COR-L47 (cell line): ENCODE data around the gene BLM.

Experiments
- DNase-seq: peaks from one replicate; lab custom pipeline; 2025; lab: John Stamatoyannopoulos, UW

Gene BLM

DNA sequence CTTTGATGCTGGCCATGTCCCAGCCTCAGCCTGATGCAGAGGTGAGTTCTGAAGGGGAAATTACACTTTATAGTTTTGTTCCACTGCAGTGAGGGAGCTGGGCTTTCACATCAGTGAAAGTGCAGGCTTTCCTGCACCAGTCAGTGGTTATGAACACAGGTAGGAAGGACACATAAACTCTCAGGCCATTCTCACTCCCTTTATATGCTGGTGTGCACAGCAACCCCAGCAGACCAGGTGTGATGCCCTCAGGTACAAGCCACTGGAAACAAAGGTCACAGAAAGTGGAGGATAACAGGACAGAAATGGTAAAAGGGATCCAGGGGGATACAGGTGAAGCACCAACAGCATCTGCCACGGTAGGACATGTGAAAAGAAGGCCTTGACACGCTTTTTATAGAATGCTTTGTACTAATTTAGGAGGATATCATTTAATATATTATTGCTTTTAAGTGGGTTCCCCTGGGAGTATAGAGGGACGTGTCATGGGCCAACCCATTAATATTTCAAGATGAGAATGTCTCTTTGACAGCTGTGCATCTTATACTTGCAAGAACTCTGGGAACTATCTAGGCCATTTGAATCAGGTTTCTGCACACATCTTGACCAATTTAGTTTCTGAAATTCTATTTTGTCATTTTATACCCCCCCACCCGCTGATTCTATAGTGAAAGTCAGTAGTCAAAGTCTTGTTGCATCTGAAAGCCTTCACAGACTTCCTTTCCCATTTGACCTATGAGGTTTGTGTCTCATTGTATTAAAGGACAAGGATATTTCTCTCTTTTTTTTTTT is 25.0 kb upstream of the BLM start:
- no peak for DNase-seq

DNA sequence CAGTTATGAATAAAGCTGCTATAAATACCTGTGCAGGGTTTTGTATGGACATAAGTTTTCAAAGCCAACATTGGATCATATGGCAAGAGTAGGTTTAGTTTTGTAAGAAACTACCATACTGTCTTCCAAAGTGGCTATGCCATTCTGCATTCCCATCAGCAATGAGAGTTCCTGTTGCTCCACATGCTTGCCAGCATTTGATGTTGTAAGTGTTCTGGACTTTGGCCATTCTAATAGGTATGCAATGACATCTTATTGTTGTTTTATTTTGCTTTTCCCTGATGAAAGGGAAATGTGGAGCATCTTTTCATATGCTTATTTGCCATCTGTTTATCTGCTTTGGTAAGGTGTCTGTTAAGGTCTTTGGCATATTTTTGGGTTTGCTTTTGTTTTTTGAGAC is 22.2 kb upstream of the BLM start:
- DNase-seq = no peak

DNA sequence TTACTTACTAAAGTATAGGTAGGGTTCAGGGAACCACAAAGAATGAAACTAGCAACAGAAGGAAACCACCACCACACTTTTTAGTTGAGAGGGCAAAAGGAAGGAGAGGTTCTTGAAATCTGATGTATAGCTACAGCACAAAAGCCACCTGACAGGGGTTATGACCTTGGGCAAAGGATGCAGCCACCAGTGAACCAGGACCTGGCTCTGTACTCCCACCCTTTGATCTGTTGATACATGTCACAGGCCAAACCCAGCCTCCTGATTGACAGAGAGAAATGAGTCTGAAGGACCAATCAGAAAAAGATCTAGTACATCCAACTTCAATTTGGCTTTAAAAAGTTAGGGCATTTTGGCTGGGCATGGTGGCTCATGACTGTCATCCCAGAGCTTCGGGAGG is 20.0 kb upstream of the BLM start:
- DNase-seq = no peak

DNA sequence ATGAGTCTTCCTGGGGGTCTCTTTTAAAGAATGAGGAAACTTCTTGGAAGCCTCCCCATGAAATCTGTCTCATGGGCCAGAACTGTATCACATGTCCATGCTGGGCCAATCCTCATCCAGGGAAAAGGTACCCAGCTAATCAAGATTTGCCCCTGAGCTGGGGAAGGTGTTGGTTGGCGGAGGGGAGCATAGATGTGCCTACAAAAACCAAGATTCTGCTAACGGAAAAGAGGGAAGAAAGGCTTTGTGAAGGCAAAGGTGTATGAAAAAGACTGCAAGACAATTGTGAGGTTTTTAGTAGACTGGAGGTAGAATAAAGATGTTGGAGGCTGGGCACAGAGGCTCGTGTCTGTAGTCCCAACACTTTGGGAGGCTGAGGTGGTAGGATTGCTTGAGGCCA is 18.5 kb upstream of the BLM start:
- DNase-seq = no peak

DNA sequence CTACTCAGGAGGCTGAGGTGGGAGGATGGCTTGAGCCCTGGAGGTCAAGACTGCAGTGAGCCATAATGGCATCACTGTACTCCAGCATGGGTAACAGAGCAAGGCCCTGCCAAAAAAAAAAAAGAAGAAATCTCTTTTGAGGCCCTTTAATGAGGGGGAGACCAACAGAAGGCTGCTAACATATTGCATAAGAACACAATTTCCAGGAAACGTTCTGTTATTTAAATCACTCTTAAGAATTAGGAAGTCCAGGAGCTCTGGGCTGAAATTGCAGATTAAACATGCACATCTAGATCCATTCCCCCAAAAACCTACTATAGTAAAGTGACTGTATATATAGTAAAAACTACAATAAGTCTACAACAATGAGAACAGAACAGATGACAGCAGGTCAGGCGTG is 16.1 kb upstream of the BLM start:
- DNase-seq = no peak

DNA sequence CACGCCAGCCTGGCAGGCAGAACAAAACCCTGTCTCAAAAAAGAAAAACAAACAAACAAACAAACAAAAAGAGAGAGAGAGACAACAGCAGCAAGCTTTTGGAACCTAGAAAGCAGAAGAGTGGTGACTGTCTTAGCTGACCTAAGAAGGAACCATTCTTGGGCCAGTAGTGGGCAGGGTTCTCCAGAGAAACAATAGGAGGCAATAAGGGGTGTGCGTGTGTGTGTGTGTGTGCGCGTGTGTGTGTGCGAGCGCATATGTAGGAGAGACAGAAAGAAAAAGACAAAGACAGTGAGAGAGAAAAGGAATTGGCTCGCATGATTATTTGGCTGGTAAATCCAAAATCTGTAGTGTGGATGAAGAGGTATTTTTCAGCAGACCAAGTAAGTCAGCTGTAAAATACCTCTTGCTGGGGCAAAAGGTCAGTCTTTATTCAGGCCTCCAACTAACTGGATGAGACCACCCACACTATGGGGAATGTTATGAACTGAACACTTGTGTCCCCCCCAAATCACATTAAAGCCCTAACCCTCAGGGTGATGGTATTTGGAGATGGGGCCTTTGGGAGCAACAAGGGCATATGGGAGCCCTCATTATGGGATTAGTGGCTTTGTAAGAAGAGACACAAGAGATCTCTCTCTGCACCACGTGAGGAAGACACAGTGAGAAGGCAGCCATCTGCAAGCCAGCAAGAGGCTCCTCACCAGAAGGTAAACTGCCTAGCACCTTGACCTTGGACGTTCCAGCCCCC is 15.1 kb upstream of the BLM start:
- no peak for DNase-seq

DNA sequence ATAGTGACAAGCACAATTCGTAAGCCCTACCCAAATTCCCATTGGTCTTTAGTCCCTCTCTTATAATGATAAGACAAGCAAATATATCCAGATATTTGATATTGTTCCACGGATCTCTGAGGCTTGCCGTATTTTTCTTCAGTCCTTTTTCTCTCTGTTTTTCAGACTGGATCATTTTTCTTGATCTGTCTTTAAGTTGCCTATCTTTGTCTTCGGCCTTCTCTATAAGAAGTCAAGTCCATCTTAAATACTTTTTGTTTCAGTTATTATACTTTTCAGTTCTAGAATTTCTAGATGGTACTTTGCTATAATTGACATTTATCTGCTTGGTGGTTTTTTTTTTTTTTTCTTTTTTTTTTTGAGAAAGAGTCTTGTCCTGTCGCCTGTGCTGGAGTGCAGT is 13.7 kb upstream of the BLM start:
- no peak for DNase-seq

DNA sequence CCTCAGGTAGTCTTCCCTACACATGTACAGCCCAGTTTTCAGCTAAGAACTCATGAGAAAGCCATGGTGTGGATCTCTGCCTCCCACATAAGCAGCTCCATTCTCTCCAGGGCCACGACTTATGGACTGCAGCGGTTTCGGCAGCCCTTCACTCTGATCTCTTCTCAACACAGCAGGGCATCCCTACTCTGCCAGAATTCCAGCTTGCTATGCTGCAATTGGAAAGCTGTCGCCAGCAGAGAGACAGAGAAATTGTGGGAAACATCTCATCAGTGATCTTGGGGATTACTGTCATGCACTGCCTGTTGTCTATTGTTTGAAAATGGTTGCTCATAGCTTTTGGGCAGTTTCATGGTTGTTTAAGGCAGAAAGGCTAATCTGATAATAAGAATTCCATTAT is 11.9 kb upstream of the BLM start:
- no peak for DNase-seq

DNA sequence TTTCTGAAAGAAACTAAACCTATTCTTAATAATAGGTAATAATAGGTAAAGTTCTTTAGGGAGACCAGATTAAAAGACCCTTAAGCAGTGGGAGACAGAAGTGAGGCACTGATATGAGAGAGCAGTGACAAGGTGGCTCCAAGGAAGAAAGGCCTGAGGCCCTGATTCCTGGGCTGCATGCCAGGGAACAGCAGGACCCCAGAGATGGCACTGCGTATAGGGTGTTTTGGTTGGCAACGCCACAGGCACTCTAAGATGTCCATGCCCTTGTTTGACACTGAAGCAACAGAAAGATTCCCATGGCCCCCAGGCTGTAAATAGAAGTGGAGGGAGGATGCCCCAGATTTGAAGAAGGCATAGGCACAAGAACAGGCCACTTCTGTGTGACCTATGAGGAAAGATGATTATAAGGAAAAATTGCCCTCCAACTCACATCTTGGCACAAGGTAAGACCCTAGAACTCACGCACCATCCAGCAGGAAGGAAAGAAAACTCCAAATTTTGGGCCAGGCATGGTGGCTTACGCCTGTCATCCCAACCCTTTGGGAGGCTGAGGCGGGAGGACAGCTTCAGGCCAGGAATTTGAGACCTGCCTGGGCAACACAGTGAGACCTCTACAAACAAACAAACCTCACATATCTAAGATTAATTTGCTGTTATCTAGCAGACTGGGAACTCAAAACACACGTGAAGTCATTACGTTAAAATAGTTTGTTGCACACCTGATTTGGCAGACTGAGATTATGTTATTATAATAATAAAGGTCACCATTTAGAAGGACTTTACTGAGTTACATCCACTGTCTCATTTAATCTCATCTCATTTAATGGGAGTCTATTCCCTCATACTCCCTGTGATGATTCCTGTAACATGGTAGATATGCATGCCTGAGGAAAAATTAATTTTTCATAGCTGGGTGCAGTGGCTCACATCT is 10.5 kb upstream of the BLM start:
- peak; percentile 96 for DNase-seq

DNA sequence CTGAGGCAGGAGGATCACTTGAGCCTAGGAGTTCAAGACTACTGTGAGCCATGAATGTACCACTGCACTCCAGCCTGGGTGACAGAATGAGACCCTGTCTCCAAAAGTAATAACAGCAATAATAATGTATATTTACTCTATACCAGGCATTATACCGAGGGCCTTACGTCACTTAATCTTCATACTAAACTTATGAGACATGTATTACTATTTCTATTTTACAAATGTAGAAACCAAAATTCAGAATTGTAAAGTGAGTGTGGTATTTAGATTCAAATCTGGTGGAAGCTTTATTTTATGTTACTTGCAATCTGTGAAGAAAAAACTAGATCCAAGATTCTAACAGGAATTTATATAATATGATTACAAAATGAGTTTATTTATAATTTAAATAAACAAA is 9.7 kb upstream of the BLM start:
- no peak for DNase-seq

DNA sequence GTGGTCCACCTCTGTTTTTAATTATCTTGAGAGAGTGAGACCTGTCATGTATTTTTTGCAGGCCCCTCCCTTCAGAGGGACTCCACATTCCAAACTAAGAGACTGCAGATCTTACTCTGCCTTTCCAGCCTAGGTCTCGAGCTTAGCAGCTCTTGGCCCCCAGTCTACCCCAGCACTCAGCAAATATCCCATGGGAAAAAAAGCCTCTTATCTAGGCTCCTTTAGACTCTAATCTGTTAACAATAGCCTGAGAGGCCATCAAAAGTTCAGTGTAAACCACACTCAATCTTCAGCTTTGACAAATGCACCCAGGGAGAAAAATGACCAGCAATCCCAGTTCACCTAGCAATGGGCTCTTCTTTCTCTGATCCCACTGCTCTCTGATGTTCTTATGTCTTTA is 8.6 kb upstream of the BLM start:
- DNase-seq = no peak

DNA sequence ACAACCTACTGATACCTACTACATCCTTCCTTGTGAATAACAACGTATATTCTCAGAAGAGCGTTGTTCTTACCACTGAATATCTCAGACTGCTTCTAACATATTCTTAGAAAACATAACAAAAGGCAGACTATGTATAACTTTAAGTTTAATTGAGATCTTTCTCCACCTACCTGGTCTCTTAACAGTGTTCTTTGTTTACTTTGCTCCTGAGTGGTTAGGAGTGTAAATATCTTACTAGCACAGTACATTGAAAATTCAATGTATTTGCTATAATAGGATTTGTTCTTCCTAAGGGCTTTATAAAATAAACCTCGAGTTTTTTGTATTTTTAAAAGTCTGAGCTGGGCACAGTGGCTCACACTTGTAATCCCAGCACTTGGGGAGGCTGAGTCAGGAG is 7.9 kb upstream of the BLM start:
- DNase-seq = no peak

DNA sequence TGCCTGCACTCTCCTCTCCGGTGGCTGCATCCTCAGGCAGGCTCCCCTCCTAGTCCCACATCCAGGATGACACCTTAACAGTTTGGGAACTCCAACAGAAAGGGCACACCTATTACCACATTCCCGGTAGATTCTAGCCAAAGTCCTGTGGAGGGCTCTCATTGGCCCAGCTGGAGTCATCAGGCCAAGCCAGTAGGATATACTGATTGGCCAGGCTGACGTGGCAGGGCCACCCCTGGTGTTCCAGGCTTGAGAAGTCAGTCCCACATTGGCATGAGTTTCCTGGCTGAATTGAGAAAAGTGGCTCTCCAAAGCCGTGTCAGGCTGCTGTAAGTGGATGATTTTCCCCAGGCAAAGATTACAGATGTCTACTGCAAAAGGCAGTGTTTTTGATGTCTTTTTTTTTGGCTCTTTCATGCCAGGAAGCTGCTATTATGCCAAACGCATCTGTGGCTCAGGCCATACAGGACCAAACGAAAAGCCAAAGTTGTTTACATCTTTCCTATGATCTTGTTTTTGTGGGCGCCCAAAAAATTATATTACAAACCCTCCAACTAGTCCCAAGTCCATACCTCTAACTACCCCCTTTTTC is 6.6 kb upstream of the BLM start:
- DNase-seq = no peak

DNA sequence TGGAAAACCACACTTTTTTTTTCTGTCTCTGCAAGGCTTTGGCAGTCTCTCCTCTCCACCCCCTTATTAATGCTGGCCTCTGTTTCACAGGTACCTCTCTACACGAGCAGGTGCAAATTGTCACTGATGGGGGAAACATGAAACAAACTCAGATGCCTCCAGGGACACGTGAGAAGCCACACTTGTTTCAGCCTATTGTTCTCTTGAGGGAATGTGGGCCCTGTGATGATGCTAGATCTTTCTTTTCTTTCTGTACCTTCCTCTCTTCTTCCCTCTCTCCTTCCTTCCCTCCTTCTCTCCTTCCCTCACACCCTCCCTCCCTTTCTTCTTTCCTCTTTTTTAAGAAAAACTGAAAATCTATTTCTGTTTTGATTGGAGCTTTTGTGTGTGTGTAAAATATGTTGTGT is 5.7 kb upstream of the BLM start:
- peak; percentile 71 for DNase-seq

DNA sequence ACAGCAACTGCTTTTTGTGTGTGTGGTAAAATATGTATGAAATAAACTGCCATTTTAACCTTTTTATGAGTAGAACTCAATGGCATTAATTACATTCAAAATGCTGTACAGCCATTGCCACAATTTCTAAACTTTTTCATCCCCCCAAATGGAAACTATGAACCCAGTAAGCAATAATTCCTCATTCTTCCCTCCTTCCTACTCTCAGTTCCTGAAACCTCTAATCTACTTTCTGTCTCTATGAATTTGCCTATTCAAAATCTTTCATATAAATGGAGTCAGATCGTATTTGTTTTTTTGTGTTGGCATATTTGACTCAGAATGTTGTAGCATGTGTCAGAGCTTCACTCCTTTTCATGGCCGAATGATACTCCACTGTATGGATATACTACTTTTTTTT is 5.3 kb upstream of the BLM start:
- no peak for DNase-seq

DNA sequence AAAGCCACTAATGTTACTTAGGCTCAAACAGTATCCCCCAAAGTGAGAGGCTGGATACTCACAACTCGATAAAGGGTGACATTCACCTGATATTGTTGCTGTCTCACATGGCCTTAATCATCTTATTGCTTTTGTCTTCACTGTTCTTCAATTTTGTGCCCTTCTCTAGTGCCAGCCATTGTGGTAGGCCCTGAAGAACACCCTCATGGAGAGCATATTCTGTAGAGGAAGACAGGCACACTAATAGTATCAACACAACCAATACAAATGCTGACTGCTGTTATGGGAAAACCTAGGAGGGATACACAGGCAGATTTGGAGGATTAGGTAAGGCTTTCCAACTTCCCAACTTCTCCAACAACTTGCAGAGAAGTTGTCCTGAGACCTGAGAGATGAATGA is 4.1 kb upstream of the BLM start:
- no peak for DNase-seq

DNA sequence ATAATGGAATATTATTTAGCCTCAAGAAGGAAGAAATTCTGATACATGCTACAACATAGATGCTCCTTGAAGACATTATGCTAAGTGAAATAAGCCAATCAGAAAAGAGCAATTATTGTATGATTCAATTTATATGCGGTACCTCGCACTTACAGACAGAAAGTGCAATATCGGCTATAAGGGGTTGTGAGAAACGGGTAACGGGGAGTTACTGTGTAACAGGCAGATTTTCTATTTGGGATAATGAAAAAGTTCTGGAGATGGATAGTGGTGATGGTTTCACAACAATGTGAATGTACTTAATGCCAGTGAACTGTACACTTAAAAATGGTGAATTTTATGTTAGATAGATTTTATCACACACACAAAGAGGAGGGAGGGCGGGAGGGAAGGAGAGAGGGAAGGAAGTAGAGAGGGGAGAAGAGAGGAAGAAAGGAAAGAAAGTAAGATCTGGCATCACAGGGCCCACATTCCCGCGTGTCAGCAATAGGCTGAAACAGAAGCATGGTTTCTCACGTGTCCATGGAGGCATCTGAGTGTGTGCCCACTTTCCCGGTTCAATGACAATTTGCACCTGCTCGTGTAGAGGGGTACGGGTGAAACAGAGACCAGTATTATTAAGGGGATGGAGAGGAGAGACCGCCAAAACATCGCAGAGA is 700 bp upstream of the BLM start:
- no peak for DNase-seq

DNA sequence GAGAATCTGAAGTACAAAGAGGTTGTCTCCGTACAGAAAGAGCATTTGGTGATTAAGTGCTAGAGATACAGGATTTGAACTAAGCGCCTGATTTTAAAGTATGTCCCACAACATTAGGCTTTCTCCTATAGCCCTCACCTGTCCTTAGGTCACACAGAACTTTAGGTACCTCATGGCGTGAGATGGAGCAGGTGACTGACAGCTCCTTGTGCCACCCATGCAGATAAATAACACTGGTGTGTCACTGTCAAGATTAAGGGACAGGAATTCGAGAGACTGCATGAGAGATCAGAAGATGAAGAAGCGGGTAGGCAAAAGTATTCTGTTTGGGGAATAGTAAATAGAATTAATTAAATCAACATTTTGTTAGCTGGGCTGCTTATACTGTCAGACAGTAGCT is 1.1 kb downstream of the BLM start:
- DNase-seq = no peak

DNA sequence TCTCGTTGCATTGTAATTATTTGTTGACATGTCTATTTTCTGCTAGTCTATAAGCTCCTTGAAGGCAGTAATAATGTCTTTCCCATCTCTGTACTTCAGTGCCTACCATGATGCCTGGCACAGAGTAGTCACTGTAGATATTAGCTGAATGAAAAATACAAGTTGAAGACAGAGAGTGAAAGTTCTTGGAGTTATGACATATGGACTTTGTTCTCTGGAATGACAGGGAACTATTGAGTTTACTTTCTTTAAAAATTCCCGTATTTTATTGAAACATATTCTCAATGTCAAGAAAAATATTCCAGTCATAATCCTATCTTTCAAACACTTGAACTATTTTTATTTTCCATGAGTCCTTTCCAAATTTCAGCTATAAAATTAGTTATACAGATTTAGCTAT is 3.0 kb downstream of the BLM start:
- DNase-seq = no peak

DNA sequence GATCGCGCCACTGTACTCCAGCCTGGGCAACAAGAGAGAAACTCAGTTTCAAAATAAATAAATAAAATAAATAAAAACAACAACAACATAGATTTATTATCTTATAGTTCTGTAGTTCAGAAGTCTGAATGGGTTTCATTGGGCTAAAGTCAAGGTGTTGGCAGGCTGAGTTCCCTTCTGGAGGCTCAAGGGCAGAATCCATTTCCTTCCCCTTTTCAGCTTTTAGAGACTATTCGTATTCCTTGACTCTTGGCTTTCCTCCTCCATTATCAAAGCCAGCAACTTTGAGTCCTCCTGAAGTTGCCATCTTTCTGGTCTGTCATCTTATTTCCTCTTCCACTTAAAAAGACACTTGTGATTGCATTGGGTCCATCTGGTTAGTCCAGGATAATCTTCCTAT is 12.1 kb downstream of the BLM start:
- no peak for DNase-seq

DNA sequence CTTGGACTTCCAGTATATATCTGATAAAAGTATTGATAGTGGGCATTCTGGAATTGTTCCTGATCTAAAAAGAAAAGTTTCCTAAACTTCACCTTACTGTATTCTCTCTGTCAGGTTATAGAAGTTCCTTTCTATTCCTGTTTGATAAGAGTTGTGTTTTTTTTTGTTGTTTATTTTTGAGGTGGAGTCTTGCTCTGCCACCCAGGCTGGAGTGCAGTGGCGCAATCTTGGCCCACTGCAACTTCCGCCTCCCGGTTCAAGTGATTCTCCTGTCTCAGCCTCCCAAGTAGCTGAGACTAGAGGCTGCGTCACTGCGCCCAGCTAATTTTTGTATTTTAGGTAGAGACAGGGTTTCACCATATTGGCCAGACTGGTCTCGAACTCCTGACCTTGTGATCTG is 13.1 kb downstream of the BLM start:
- no peak for DNase-seq

DNA sequence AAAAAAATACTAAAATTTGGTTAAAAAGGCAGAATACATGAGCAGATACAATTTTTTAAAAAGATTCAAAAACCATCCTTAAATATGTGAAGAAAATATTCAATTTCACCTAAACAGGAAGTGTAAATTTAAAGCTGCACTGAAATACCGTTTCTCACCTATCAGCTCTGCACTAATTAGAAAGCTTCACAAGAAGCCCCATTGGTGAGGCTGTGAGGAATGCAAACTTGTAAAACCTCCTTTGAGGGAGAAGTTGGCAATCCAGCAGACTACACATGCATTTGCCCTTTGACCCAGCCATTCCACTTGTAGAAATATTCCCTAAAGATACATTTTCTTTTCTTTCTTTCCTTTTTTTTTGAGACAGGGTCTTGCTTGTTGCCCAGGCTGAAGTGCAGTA is 18.8 kb downstream of the BLM start:
- DNase-seq = no peak
